GM04503 (cell line): ENCODE data around the gene ITFG2.

Source experiments
- DNase-seq: peaks from one replicate; pipeline ENCODE4 v3.0.0-alpha.2; 2012; ENCODE audit warnings: low read depth

Gene ITFG2

GRCh38 chr12:2795291-2796186 lies 16.9 kb upstream of the ITFG2 start:
- DNase-seq = no peak

- DNase-seq = no peak
These were observed 16.2 kb upstream of the ITFG2 start for GRCh38 chr12:2796187-2796666.

- no peak for DNase-seq
These were observed 14.6 kb upstream of the ITFG2 start for GRCh38 chr12:2797721-2798418.

GRCh38 chr12:2800046-2800570 lies 12.4 kb upstream of the ITFG2 start:
- DNase-seq = no peak

- DNase-seq = no peak
These were observed 11.3 kb upstream of the ITFG2 start for GRCh38 chr12:2801044-2801783.

GRCh38 chr12:2803635-2804392 lies 8.7 kb upstream of the ITFG2 start:
- DNase-seq = no peak

GRCh38 chr12:2804393-2805142 lies 7.9 kb upstream of the ITFG2 start:
- no peak for DNase-seq

- no peak for DNase-seq
These were observed 7.3 kb upstream of the ITFG2 start for GRCh38 chr12:2805143-2805520.

- DNase-seq = no peak
These were observed 5.8 kb upstream of the ITFG2 start for GRCh38 chr12:2806700-2807099.

- no peak for DNase-seq
These were observed 667 bp upstream of the ITFG2 start for GRCh38 chr12:2811801-2812200.

- DNase-seq = no peak
These were observed 1.0 kb downstream of the ITFG2 start for GRCh38 chr12:2813214-2814185.

GRCh38 chr12:2819810-2820209 lies 7.3 kb downstream of the ITFG2 start:
- DNase-seq = no peak

- DNase-seq = no peak
These were observed 8.0 kb downstream of the ITFG2 start for GRCh38 chr12:2820432-2820831.

GRCh38 chr12:2823483-2823882 lies 11.0 kb downstream of the ITFG2 start:
- no peak for DNase-seq

GRCh38 chr12:2824541-2824940 lies 12.1 kb downstream of the ITFG2 start:
- DNase-seq = no peak

GRCh38 chr12:2825132-2825531 lies 12.7 kb downstream of the ITFG2 start:
- DNase-seq = no peak

- no peak for DNase-seq
These were observed 13.6 kb downstream of the ITFG2 start for GRCh38 chr12:2826036-2826435.

GRCh38 chr12:2826721-2827515 lies 14.4 kb downstream of the ITFG2 start:
- DNase-seq = no peak

GRCh38 chr12:2829275-2829674 lies 16.8 kb downstream of the ITFG2 start:
- no peak for DNase-seq
